Transverse colon (tissue), 4 donors: Measurements from ENCODE around the gene FANK1.

Source experiments
- EP300 ChIP-seq: sonication (generic); formaldehyde crosslinking; IDR thresholded peaks from one replicate; pipeline ENCODE4 v1.6.1; 2017; ENCODE audit warnings: antibody characterized with exemption, low read depth
- POLR2A ChIP-seq: fragments of 450-650 bp; IDR thresholded peaks from one replicate; pipeline ENCODE4 v1.6.1; 2016; ENCODE audit warnings: antibody characterized with exemption, mild to moderate bottlenecking, moderate library complexity
- POLR2AphosphoS5 ChIP-seq, 3 donors: sonication (generic); formaldehyde crosslinking; IDR thresholded peaks; one replicate each; pipeline ENCODE4 v1.6.1; 2016; ENCODE audit warnings: antibody characterized with exemption in 3 of 3
- TF ChIP-seq, protein P1 (sequence below), 5 experiments: fragments of 200-600 bp in 3 of 5; fragments of 450-650 bp in 2 of 5; sonication (generic) in 3 of 5; IDR thresholded peaks; 1 replicate in 2 of 5; 2 replicates in 3 of 5; pipeline ENCODE4 v1.5.1; 2016 to 2017; ENCODE audit warnings: antibody characterized with exemption in 5 of 5, inconsistent platforms in 3 of 5, mild to moderate bottlenecking in 2 of 5, moderate library complexity in 1 of 5

DNA sequence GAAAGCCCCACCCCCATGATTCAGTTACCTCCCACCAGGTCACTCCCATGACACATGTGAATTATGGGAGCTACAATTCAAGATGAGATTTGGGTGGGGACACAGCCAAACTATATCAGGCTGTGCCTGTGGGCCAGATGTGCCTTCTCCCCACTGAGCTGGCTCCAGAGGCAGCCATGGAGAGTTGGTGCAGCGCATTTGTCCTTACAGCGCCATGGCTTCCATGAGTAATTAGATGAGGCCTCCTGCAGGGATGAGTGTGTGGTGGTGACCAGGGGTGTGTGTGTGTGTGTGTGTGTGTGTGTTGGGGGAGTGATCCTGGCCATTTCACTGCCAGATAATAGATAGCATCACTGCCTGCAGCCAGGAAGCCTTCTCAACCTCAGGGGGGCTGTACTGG lies 94.6 kb downstream of the FANK1 start:
- TF ChIP-seq POLR2A, result no peak
- TF ChIP-seq, protein P1, sequence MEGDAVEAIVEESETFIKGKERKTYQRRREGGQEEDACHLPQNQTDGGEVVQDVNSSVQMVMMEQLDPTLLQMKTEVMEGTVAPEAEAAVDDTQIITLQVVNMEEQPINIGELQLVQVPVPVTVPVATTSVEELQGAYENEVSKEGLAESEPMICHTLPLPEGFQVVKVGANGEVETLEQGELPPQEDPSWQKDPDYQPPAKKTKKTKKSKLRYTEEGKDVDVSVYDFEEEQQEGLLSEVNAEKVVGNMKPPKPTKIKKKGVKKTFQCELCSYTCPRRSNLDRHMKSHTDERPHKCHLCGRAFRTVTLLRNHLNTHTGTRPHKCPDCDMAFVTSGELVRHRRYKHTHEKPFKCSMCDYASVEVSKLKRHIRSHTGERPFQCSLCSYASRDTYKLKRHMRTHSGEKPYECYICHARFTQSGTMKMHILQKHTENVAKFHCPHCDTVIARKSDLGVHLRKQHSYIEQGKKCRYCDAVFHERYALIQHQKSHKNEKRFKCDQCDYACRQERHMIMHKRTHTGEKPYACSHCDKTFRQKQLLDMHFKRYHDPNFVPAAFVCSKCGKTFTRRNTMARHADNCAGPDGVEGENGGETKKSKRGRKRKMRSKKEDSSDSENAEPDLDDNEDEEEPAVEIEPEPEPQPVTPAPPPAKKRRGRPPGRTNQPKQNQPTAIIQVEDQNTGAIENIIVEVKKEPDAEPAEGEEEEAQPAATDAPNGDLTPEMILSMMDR (IDR thresholded peaks at IDR 0.05), result no peak
- no peak for TF ChIP-seq EP300
- TF ChIP-seq POLR2AphosphoS5 (IDR thresholded peaks at IDR 0.05), result no peak
